ENCODE results near the gene TRHDE.

Gene TRHDE

DNA sequence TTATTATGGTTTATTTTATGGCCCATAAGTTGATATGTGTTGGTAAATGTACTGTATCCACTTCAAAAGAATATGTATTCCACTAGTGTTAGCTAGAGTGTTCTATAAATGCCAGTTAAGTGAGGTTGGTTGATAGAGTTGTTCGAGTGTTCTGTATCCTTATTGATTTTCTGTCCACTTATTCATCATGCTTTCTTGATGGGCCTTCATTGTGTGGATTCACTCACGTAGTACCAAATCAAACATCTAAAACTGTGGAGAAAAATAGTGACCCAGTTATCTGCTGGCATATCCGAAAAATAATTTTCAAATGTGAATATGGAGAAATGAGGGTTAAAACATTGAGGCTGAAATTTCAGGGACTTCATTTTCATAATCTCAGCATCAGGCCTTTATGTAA, 230.4 kb downstream of the TRHDE start (continued):
- TF ChIP-seq YY1 (tag by site-specific recombination; IDR thresholded peaks at IDR 0.05) (no peak), ZNF701 (tag by site-specific recombination; IDR thresholded peaks at IDR 0.05) (no peak), ZNF610 (tag by site-specific recombination; IDR thresholded peaks at IDR 0.05; ENCODE audit: borderline replicate concordance) (no peak)

DNA sequence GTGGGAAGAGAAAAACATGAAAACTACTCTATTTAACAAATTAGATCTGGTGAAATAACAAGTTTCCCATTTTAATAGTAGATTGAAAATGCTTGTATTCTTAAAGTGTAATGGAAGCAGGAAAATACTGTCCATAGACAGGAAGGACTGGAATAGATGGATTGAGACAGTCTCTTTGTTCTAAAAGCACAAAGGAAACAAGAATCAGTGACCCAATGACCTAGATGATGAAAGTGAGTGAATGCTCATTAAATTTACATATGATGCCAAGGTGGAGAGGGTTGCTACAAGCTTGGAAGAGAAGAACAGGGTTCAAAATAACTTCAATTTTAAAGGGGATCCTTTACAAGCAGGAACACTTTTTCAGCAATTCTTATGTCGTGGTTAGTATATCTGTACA, 233.1 kb downstream of the TRHDE start:
- POLR2A ChIA-PET: no interaction called here
- TF ChIP-seq, protein P1, sequence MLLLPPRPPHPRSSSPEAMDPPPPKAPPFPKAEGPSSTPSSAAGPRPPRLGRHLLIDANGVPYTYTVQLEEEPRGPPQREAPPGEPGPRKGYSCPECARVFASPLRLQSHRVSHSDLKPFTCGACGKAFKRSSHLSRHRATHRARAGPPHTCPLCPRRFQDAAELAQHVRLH (tag by site-specific recombination; IDR thresholded peaks at IDR 0.05): no peak
- TF ChIP-seq ZNF600 (tag by site-specific recombination; IDR thresholded peaks at IDR 0.05): no peak
- no peak for TF ChIP-seq ZNF585B (tag by site-specific recombination; IDR thresholded peaks at IDR 0.05)
- TF ChIP-seq, protein P2, sequence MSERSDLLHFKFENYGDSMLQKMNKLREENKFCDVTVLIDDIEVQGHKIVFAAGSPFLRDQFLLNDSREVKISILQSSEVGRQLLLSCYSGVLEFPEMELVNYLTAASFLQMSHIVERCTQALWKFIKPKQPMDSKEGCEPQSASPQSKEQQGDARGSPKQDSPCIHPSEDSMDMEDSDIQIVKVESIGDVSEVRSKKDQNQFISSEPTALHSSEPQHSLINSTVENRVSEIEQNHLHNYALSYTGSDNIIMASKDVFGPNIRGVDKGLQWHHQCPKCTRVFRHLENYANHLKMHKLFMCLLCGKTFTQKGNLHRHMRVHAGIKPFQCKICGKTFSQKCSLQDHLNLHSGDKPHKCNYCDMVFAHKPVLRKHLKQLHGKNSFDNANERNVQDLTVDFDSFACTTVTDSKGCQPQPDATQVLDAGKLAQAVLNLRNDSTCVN (tag by site-specific recombination; optimal IDR thresholded peaks at IDR 0.05): no peak
- no peak for TF ChIP-seq ZNF248 (tag by site-specific recombination; IDR thresholded peaks at IDR 0.05)
- no peak for TF ChIP-seq ZNF791 (tag by site-specific recombination; IDR thresholded peaks at IDR 0.05)
- TF ChIP-seq ZNF366 (tag by site-specific recombination; conservative IDR thresholded peaks at IDR 0.05): no peak
- TF ChIP-seq, protein P3, sequence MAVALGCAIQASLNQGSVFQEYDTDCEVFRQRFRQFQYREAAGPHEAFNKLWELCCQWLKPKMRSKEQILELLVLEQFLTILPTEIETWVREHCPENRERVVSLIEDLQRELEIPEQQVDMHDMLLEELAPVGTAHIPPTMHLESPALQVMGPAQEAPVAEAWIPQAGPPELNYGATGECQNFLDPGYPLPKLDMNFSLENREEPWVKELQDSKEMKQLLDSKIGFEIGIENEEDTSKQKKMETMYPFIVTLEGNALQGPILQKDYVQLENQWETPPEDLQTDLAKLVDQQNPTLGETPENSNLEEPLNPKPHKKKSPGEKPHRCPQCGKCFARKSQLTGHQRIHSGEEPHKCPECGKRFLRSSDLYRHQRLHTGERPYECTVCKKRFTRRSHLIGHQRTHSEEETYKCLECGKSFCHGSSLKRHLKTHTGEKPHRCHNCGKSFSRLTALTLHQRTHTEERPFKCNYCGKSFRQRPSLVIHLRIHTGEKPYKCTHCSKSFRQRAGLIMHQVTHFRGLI (tag by site-specific recombination; IDR thresholded peaks at IDR 0.05): no peak
- no peak for TF ChIP-seq ZEB2 (tag by site-specific recombination; IDR thresholded peaks at IDR 0.05)
- TF ChIP-seq ZNF2 (tag by site-specific recombination; IDR thresholded peaks at IDR 0.05): no peak
- TF ChIP-seq ZNF658 (tag by site-specific recombination; IDR thresholded peaks at IDR 0.05): no peak
- no peaks in the 10 kb centered on the region for H3K36me3 ChIP-seq (ENCODE audit: control insufficient read depth in 2 of 2, insufficient read depth in 1 of 2, low read length in 2 of 2)
- no peaks in the 10 kb centered on the region for H3K9me3 ChIP-seq (ENCODE audit: control insufficient read depth, insufficient read depth, low read depth, low read length)
- H3K4me3 ChIP-seq (ENCODE audit: low read depth, low read length): no peak overlapping the region
- H3K4me1 ChIP-seq (ENCODE audit: control insufficient read depth, insufficient read depth, low read length): no peaks in the 10 kb centered on the region
- no peak overlapping the region for H3K27ac ChIP-seq (ENCODE audit: extremely low read depth, low read depth, low read length)
- CTCF ChIA-PET: no interaction called here

DNA sequence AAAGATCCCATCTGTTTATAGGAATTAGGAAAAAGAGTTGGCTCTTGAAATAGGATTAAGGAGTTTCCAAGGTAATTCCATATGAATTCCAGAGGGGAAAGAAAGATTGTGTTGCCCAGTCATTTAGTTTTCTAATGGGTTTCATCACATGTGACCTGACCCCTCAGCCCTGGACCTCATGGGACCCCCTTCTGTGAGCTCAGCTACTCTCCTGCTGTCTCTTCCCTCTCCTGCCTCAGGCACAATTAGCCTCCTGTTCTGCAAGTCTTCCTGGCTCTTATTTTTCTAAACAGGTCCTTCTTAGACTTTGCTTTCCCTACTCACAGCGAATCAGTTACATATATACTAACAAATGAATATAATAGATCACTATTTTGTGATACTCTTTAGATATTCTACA, 237.7 kb downstream of the TRHDE start:
- ChIA-PET POLR2A (no interaction called here), CTCF (no interaction called here)
- H3K4me1 ChIP-seq (ENCODE audit: control insufficient read depth, insufficient read depth, low read length): no peaks in the 10 kb centered on the region
- no peaks in the 10 kb centered on the region for H3K36me3 ChIP-seq (ENCODE audit: control insufficient read depth in 2 of 2, insufficient read depth in 1 of 2, low read length in 2 of 2)
- H3K27ac ChIP-seq (ENCODE audit: extremely low read depth, low read depth, low read length): no peak overlapping the region
- H3K9me3 ChIP-seq (ENCODE audit: control insufficient read depth, insufficient read depth, low read depth, low read length): no peaks in the 10 kb centered on the region
- no peak overlapping the region for H3K4me3 ChIP-seq (ENCODE audit: low read depth, low read length)
- TF ChIP-seq ZNF777 (tag by site-specific recombination; IDR thresholded peaks at IDR 0.05; ENCODE audit: borderline replicate concordance) (no peak), ZNF610 (tag by site-specific recombination; IDR thresholded peaks at IDR 0.05; ENCODE audit: borderline replicate concordance) (no peak), ZNF514 (tag by site-specific recombination; IDR thresholded peaks at IDR 0.05) (no peak), ZNF354C (tag by site-specific recombination; IDR thresholded peaks at IDR 0.05; ENCODE audit: borderline replicate concordance, low read depth) (no peak), ZNF311 (tag by site-specific recombination; IDR thresholded peaks at IDR 0.05; ENCODE audit: borderline replicate concordance) (no peak), KLF9 (tag by site-specific recombination; IDR thresholded peaks at IDR 0.05; ENCODE audit: low read depth) (no peak), ZNF768 (tag by site-specific recombination; IDR thresholded peaks at IDR 0.05) (no peak), ZNF843 (tag by site-specific recombination; IDR thresholded peaks at IDR 0.05) (no peak), ZNF24 (tag by site-specific recombination; IDR thresholded peaks at IDR 0.05) (no peak), ZNF416 (tag by site-specific recombination; IDR thresholded peaks at IDR 0.05) (no peak), ZNF335 (tag by site-specific recombination; conservative IDR thresholded peaks at IDR 0.05) (no peak), ZNF549 (tag by site-specific recombination; IDR thresholded peaks at IDR 0.05) (no peak)
- TF ChIP-seq, protein P4, sequence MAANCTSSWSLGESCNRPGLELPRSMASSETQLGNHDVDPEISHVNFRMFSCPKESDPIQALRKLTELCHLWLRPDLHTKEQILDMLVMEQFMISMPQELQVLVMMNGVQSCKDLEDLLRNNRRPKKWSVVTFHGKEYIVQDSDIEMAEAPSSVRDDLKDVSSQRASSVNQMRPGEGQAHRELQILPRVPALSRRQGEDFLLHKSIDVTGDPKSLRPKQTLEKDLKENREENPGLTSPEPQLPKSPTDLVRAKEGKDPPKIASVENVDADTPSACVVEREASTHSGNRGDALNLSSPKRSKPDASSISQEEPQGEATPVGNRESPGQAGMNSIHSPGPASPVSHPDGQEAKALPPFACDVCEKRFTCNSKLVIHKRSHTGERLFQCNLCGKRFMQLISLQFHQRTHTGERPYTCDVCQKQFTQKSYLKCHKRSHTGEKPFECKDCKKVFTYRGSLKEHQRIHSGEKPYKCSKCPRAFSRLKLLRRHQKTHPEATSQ (tag by site-specific recombination; IDR thresholded peaks at IDR 0.05): no peak
- TF ChIP-seq, protein P5, sequence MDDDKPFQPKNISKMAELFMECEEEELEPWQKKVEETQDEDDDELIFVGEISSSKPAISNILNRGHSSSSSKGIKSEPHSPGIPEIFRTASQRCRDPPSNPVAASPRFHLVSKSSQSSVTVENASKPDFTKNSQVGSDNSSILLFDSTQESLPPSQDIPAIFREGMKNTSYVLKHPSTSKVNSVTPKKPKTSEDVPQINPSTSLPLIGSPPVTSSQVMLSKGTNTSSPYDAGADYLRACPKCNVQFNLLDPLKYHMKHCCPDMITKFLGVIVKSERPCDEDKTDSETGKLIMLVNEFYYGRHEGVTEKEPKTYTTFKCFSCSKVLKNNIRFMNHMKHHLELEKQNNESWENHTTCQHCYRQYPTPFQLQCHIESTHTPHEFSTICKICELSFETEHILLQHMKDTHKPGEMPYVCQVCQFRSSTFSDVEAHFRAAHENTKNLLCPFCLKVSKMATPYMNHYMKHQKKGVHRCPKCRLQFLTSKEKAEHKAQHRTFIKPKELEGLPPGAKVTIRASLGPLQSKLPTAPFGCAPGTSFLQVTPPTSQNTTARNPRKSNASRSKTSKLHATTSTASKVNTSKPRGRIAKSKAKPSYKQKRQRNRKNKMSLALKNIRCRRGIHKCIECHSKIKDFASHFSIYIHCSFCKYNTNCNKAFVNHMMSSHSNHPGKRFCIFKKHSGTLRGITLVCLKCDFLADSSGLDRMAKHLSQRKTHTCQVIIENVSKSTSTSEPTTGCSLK (tag by site-specific recombination; IDR thresholded peaks at IDR 0.05): no peak
- TF ChIP-seq, protein P6, sequence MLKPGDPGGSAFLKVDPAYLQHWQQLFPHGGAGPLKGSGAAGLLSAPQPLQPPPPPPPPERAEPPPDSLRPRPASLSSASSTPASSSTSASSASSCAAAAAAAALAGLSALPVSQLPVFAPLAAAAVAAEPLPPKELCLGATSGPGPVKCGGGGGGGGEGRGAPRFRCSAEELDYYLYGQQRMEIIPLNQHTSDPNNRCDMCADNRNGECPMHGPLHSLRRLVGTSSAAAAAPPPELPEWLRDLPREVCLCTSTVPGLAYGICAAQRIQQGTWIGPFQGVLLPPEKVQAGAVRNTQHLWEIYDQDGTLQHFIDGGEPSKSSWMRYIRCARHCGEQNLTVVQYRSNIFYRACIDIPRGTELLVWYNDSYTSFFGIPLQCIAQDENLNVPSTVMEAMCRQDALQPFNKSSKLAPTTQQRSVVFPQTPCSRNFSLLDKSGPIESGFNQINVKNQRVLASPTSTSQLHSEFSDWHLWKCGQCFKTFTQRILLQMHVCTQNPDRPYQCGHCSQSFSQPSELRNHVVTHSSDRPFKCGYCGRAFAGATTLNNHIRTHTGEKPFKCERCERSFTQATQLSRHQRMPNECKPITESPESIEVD (tag by site-specific recombination; IDR thresholded peaks at IDR 0.05): no peak
